Activated effector memory CD4-positive, alpha-beta T cell treated with anti-CD3 and anti-CD28 coated beads, Interleukin-2, amount 50 U/mL, for 16 hours (primary cell): Measurements from ENCODE around the gene PALLD.
"Not testable (repeated sequence)": the region's sequence is repeated elsewhere in the genome, so short reads cannot be mapped to it uniquely, and the experiment has no call there.

Source experiments
- DNase-seq: peaks from one replicate; pipeline ENCODE4 v3.0.0-alpha.2; 2020

Gene PALLD

GRCh38 chr4:168805341-168805740 lies 308.5 kb downstream of the PALLD start:
- DNase-seq, result no peak

- DNase-seq, result not testable (repeated sequence)
These were observed 309.4 kb downstream of the PALLD start for GRCh38 chr4:168806247-168806646.

- no peak for DNase-seq
These were observed 314.4 kb downstream of the PALLD start for GRCh38 chr4:168811207-168811606.

- DNase-seq, result no peak
These were observed 315.2 kb downstream of the PALLD start for GRCh38 chr4:168811786-168812651.

- DNase-seq, result no peak
These were observed 316.0 kb downstream of the PALLD start for GRCh38 chr4:168812806-168813205.

- no peak for DNase-seq
These were observed 317.0 kb downstream of the PALLD start for GRCh38 chr4:168813890-168814289.

- no peak for DNase-seq
These were observed 318.8 kb downstream of the PALLD start for GRCh38 chr4:168815379-168816345.

GRCh38 chr4:168817370-168817769 lies 320.5 kb downstream of the PALLD start:
- DNase-seq, result no peak

GRCh38 chr4:168822481-168822880 lies 325.6 kb downstream of the PALLD start:
- DNase-seq, result no peak

GRCh38 chr4:168825975-168826374 lies 329.1 kb downstream of the PALLD start:
- DNase-seq, result no peak

- DNase-seq, result no peak
These were observed 329.8 kb downstream of the PALLD start for GRCh38 chr4:168826620-168827019.

GRCh38 chr4:168830777-168831512 lies 334.1 kb downstream of the PALLD start:
- DNase-seq, result no peak

- DNase-seq, result no peak
These were observed 334.7 kb downstream of the PALLD start for GRCh38 chr4:168831585-168831918.

GRCh38 chr4:168831919-168832762 lies 335.3 kb downstream of the PALLD start:
- peak; percentile 81 for DNase-seq

GRCh38 chr4:168832763-168833575 lies 336.1 kb downstream of the PALLD start:
- DNase-seq, result no peak

- DNase-seq, result no peak
These were observed 337.0 kb downstream of the PALLD start for GRCh38 chr4:168833881-168834280.

- DNase-seq, result no peak
These were observed 339.1 kb downstream of the PALLD start for GRCh38 chr4:168835880-168836454.

GRCh38 chr4:168836490-168836889 lies 339.6 kb downstream of the PALLD start:
- DNase-seq, result no peak

GRCh38 chr4:168837922-168838321 lies 341.1 kb downstream of the PALLD start:
- no peak for DNase-seq

GRCh38 chr4:168839758-168840391 lies 343.0 kb downstream of the PALLD start:
- DNase-seq, result no peak
